Esophagus muscularis mucosa (tissue), 4 donors: ENCODE results near the gene GABARAPL1.
A peak's percentile ranks its signal among the peaks of the same experiment; 100 is the strongest.

Experiments
- CTCF ChIP-seq, 3 experiments: fragments of 200-600 bp in 2 of 3; fragments of 450-650 bp in 1 of 3; sonication (generic) in 2 of 3; IDR thresholded peaks; one replicate each; pipeline ENCODE4 v1.5.1; 2017 to 2019; ENCODE audit warnings: antibody characterized with exemption in 3 of 3, mild to moderate bottlenecking in 2 of 3, moderate library complexity in 1 of 3
- EP300 ChIP-seq: sonication (generic); formaldehyde crosslinking; IDR thresholded peaks from one replicate; pipeline ENCODE4 v1.6.1; 2017; ENCODE audit warnings: antibody characterized with exemption
- POLR2A ChIP-seq: fragments of 450-650 bp; IDR thresholded peaks from one replicate; pipeline ENCODE4 v1.6.1; 2017; ENCODE audit warnings: antibody characterized with exemption, moderate library complexity, mild to moderate bottlenecking, low read depth
- POLR2AphosphoS5 ChIP-seq, 2 donors: sonication (generic); formaldehyde crosslinking; IDR thresholded peaks; one replicate each; pipeline ENCODE4 v1.6.1; 2017; ENCODE audit warnings: antibody characterized with exemption in 2 of 2

DNA sequence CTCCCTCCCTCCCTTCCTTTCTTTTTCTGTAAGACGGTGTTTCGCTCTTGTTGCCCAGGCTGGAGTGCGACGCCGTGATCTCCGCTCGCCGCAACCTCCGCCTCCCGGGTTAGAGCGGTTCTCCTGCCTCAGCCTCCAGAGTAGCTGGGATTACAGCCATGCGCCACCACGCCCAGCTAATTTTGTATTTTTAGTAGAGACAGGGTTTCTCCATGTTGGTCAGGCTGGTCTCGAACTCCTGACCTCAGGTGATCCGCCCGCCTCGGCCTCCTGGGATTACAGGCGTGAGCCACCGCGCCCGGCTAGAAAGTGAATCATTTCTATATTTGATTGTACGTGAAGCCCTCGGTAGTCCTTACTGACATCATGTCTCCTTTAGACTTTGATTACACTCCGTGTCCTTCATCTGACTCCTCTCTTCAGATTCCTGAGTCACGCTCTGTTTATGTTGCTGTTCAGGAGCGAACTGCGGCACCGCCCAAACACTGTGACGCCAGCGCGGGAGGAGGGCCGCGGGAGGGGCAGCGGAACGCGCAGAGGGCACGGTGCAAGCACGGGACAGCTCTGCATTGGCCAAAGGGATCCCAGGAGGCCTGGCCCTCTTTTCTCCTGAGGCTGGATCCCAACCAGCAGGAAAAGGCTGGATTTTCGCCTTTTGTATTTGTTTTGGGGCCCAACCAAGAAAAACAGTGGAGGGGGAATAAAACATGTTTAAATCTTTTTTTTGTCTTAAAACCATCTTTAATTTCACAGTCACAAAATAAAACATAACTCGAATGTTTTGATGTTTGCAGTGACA is 538 bp upstream of the GABARAPL1 start:
- TF ChIP-seq CTCF (IDR thresholded peaks at IDR 0.05) (no peak), POLR2A (peak; percentile 25), POLR2AphosphoS5 (IDR thresholded peaks at IDR 0.05) (peak; percentile 96 to 100), EP300 (peak; percentile 97)
